Ovary (tissue), 9 donors: Measurements from ENCODE around the gene SPAG16. TPM values are rescaled to one million over a fixed set of nuclear protein-coding genes. Genes with fewer than 3 reads are reported as not detected.

Experiments used
- DNase-seq, 5 donors: peaks; one replicate each; pipeline ENCODE4 v3.0.0-alpha.2; 2019 to 2020
- H3K27ac ChIP-seq, 2 donors: fragments of 200-600 bp; one replicate each; pipeline versions ENCODE4 v1.5.1 to v1.8.0; 2019 to 2022
- H3K27me3 ChIP-seq: fragments of 200-600 bp; one replicate; pipeline ENCODE4 v1.8.0; 2022
- H3K36me3 ChIP-seq: fragments of 200-600 bp; sonication (generic); one replicate; pipeline ENCODE4 v1.5.1; 2019
- H3K4me1 ChIP-seq: one replicate; pipeline ENCODE4 v1.8.1; 2013; ENCODE audit warnings: mild to moderate bottlenecking, moderate library complexity; ENCODE audit not compliant: insufficient read depth
- H3K4me3 ChIP-seq: fragments of 200-600 bp; sonication (generic); one replicate; pipeline ENCODE4 v1.5.1; 2017
- H3K9me3 ChIP-seq, 2 donors: fragments of 200-600 bp in 1 of 2; sonication (generic) in 1 of 2; one replicate each; pipeline versions ENCODE4 v1.5.1 to v1.8.1; 2013 to 2019; ENCODE audit warnings: mild to moderate bottlenecking in 1 of 2, moderate library complexity in 1 of 2
- EP300 ChIP-seq: sonication (generic); formaldehyde crosslinking; IDR thresholded peaks from one replicate; pipeline ENCODE4 v1.6.1; 2017; ENCODE audit warnings: antibody characterized with exemption
- POLR2A ChIP-seq: fragments of 450-650 bp; IDR thresholded peaks from one replicate; pipeline ENCODE4 v1.6.1; 2017; ENCODE audit warnings: antibody characterized with exemption, mild to moderate bottlenecking, moderate library complexity
- WGBS, 3 donors: extraction: QIAGEN DNeasy Blood & Tissue Kit in 1 of 3; methylation state at CpG; one replicate each; pipeline versions ENCODE4 v1.1.5 to v1.1.7; 2013 to 2017; 5-methylcytosine and 5-hydroxymethylcytosine counted together
- intact Hi-C, 4 donors: fragments of 100-400 bp; cut with DNase I; formaldehyde crosslinking; loops; one replicate each; pipeline versions ENCODE4 v1.11.0 to v1.15.1; 2022 to 2023
- polyA plus RNA-seq, 2 donors: library from polyadenylated mRNA; stranded (reverse); fragments of 200-250 nt in 1 of 2; fragments of 350-450 nt in 1 of 2; fragmentation: Illumina TruSeq in 1 of 2; extraction: RNeasy Lipid Tissue Mini Kit (QIAGEN cat#74804) in 1 of 2; gene quantifications; one replicate each; pipeline ENCODE4 v1.2.3, GENCODE V29; 2013 to 2014
- total RNA-seq, 7 donors: library from RNA; depleted of rRNA in 2 of 7; stranded (reverse); fragments of >200 nt in 2 of 7; fragmentation: NEBNext Ultra II Directional in 3 of 7; extraction: Animal tissue kit (Norgen Biotek cat#: 25700) in 3 of 7; gene quantifications; one replicate each; pipeline versions ENCODE4 v1.1.0 to v1.2.4, GENCODE V29; 2016 to 2023
- TF ChIP-seq, protein P1 (sequence below), 3 donors: fragments of 450-650 bp in 2 of 3; fragments of 200-600 bp in 1 of 3; IDR thresholded peaks; one replicate each; pipeline versions ENCODE4 v1.5.1 to v1.8.0; 2016 to 2022; ENCODE audit warnings: antibody characterized with exemption in 3 of 3, mild to moderate bottlenecking in 1 of 3
- donor health status: DM: no; HTN: no; CAD: no; lungs with moderate emphysema.
- donor health status: DM: no; HTN: no; CAD: no.
- donor health status: Bipolar disorder and iron deficiency.
- donor health status: DM: yes; HTN: yes; CAD: no.
- donor health status: DM: no; HTN: no; CAD: no.
- donor health status: DM: yes; HTN: yes; CAD: no.

Gene SPAG16
- total and polyA plus RNA-seq, 9 donors = 25.2 to 58.7 (median 28.9) TPM

DNA sequence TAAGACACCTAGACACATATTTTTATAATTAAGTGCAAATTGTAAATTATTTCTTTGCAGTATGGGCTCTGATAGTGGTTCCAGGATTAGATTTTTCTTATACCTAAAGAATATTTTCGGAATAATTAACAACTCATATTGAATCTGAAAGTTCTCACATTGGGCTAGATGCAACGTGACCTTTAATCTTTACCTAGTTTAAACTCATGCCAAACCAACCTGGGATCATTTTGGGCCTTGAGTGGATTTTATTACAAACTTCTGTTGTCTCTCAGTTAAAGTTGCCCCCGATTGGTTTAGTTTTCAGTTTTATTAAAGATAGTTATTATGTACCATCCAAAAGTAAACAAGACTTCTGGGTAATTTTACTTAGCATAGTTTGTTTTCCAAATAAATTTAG is 896.4 kb downstream of the SPAG16 start:
- 70 to 84% (median 73%) methylated on average over 3 of the region's 3 CpGs for WGBS, 3 donors
- Histone ChIP-seq H3K4me1 (no peaks in the 10 kb centered on the region), H3K36me3 (no peaks in the 10 kb centered on the region), H3K27me3 (no peaks in the 10 kb centered on the region), H3K27ac (no peak overlapping the region), H3K4me3 (no peak overlapping the region), H3K9me3 (no peaks in the 10 kb centered on the region)
- DNase-seq = no peak
- intact Hi-C loops = no loop called here
- TF ChIP-seq EP300 (no peak), POLR2A (no peak)
- TF ChIP-seq, protein P1, sequence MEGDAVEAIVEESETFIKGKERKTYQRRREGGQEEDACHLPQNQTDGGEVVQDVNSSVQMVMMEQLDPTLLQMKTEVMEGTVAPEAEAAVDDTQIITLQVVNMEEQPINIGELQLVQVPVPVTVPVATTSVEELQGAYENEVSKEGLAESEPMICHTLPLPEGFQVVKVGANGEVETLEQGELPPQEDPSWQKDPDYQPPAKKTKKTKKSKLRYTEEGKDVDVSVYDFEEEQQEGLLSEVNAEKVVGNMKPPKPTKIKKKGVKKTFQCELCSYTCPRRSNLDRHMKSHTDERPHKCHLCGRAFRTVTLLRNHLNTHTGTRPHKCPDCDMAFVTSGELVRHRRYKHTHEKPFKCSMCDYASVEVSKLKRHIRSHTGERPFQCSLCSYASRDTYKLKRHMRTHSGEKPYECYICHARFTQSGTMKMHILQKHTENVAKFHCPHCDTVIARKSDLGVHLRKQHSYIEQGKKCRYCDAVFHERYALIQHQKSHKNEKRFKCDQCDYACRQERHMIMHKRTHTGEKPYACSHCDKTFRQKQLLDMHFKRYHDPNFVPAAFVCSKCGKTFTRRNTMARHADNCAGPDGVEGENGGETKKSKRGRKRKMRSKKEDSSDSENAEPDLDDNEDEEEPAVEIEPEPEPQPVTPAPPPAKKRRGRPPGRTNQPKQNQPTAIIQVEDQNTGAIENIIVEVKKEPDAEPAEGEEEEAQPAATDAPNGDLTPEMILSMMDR (IDR thresholded peaks at IDR 0.05) = no peak

DNA sequence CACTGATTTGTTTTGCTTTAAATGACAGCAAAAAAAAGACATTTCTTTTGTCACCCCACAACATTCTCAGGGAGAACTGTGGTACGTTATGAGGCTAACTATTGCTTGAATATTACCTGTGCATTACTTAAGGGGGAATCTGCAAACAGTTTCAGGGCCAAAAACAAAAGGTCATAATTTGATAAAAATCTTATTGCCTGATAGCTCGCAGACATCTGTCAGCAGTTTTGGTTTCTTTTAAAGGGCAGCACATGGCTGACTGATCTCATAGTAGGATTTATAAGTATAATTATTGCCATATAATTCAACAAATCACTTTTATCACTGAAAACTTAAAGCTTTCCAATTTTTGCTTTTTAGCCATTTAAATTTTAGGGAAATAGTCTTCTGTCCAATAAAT is 900.2 kb downstream of the SPAG16 start:
- Histone ChIP-seq H3K4me3 (no peak overlapping the region), H3K4me1 (no peaks in the 10 kb centered on the region), H3K9me3 (no peaks in the 10 kb centered on the region), H3K27me3 (no peaks in the 10 kb centered on the region), H3K36me3 (no peaks in the 10 kb centered on the region), H3K27ac (no peak overlapping the region)
- no peak for TF ChIP-seq EP300
- no peak for TF ChIP-seq POLR2A
- TF ChIP-seq, protein P1 (IDR thresholded peaks at IDR 0.05) = no peak
- intact Hi-C loops = no loop called here
- WGBS, 3 donors = 67 to 72% (median 71%) methylated on average over 2 of the region's 2 CpGs
- DNase-seq = no peak

DNA sequence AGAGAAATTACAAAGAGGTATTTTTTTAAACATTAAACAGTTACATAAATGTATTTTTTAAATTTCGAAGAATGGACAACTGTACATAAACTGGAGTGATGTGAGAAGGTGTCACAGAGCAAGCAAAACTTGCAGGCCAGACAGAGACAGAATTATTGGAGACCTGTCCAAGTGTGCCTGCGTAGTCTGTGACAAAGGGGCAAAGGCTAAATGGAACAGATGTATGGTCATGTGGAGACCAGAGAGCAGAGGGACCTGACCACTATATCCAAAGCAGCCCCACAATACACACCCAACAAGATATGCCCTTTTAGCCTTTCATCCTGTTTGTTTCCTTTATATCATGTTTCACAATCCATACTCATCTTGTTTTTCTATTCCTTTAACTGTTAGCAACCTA is 901.3 kb downstream of the SPAG16 start:
- WGBS, 3 donors = 73 to 84% (median 84%) methylated on average over 2 of the region's 2 CpGs
- intact Hi-C loops = no loop called here

DNA sequence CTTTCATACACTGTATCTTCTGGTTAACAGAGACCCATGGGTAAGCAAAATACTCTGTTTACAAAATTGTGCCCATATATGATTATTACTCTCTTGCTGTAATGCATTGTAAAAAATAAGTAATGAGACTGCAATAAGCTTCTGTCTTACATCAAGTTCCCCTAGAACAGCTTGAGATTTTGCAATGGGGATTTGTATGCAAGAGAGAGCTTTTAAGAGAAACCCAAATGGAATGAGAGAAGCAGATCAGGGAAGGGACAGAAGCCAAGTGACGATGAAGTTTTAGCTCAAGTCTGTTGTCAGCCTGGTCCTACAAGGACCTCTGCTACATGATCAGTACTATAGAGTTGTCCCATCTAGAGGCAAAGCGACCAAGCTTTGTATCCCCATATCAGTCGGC is 908.4 kb downstream of the SPAG16 start:
- H3K27me3 ChIP-seq = no peaks in the 10 kb centered on the region
- H3K4me1 ChIP-seq = no peaks in the 10 kb centered on the region
- no peak overlapping the region for H3K27ac ChIP-seq
- no peak overlapping the region for H3K4me3 ChIP-seq
- WGBS, 3 donors = 80 to 92% (median 91%) methylated on average over 3 of the region's 3 CpGs
- no peaks in the 10 kb centered on the region for H3K9me3 ChIP-seq
- intact Hi-C loops = no loop called here
- no peaks in the 10 kb centered on the region for H3K36me3 ChIP-seq
- TF ChIP-seq EP300 = no peak
- no peak for TF ChIP-seq POLR2A
- TF ChIP-seq, protein P1 (IDR thresholded peaks at IDR 0.05) = no peak
- no peak for DNase-seq

More for the DNA sequence above, 901.3 kb downstream of the SPAG16 start:
- TF ChIP-seq POLR2A = no peak
- TF ChIP-seq, protein P1 (IDR thresholded peaks at IDR 0.05) = no peak
- TF ChIP-seq EP300 = no peak
- Histone ChIP-seq H3K4me3 (no peak overlapping the region), H3K4me1 (no peaks in the 10 kb centered on the region), H3K36me3 (no peaks in the 10 kb centered on the region), H3K9me3 (no peaks in the 10 kb centered on the region), H3K27ac (no peak overlapping the region), H3K27me3 (no peaks in the 10 kb centered on the region)
- DNase-seq = no peak

DNA sequence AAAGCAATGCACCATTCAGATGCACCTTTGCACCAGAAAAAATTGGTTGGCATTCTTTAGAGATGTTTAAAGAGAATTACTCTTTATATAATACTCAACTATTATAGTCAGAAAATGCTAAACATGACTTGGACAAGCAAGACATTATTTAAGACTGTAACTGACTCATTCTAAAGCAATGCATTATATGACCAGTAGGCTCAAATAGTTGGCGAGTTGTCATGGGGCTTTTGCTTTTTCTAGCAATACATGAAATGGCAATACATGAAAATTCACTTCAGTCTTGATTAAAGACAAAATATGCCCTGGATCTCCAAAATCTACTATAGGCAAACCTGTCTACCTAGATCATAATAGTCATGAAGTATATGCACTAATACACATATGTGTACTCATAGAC is 909.7 kb downstream of the SPAG16 start:
- no peaks in the 10 kb centered on the region for H3K36me3 ChIP-seq
- TF ChIP-seq EP300 (no peak), POLR2A (no peak)
- TF ChIP-seq, protein P1 (IDR thresholded peaks at IDR 0.05) = no peak
- H3K27me3 ChIP-seq = no peaks in the 10 kb centered on the region
- no peaks in the 10 kb centered on the region for H3K9me3 ChIP-seq
- H3K4me3 ChIP-seq = no peak overlapping the region
- no peaks in the 10 kb centered on the region for H3K4me1 ChIP-seq
- DNase-seq = no peak
- 77 to 87% (median 85%) methylated on average over 1 of the region's 1 CpG for WGBS, 3 donors
- intact Hi-C loops = no loop called here
- H3K27ac ChIP-seq = no peak overlapping the region
